ENCODE data around the gene FNIP2.
"Not testable (repeated sequence)": the region's sequence is repeated elsewhere in the genome, so short reads cannot be mapped to it uniquely, and the experiment has no call there.

FNIP2 gene

GRCh38 chr4:158890294-158890693, 121.5 kb downstream of the FNIP2 start:
- TF ChIP-seq, protein P1, sequence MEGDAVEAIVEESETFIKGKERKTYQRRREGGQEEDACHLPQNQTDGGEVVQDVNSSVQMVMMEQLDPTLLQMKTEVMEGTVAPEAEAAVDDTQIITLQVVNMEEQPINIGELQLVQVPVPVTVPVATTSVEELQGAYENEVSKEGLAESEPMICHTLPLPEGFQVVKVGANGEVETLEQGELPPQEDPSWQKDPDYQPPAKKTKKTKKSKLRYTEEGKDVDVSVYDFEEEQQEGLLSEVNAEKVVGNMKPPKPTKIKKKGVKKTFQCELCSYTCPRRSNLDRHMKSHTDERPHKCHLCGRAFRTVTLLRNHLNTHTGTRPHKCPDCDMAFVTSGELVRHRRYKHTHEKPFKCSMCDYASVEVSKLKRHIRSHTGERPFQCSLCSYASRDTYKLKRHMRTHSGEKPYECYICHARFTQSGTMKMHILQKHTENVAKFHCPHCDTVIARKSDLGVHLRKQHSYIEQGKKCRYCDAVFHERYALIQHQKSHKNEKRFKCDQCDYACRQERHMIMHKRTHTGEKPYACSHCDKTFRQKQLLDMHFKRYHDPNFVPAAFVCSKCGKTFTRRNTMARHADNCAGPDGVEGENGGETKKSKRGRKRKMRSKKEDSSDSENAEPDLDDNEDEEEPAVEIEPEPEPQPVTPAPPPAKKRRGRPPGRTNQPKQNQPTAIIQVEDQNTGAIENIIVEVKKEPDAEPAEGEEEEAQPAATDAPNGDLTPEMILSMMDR (IDR thresholded peaks at IDR 0.05; ENCODE audit: low read depth, low read length, missing control alignments) = no peak
- H3K4me3 ChIP-seq (ENCODE audit: low read depth, low read length) = no peak overlapping the region
- no peak for DNase-seq (ENCODE audit: low read depth)

- DNase-seq (ENCODE audit: low read depth) = no peak
- TF ChIP-seq, protein P1 (IDR thresholded peaks at IDR 0.05; ENCODE audit: low read depth, low read length, missing control alignments) = no peak
- no peak overlapping the region for H3K4me3 ChIP-seq (ENCODE audit: low read depth, low read length)
Observed at GRCh38 chr4:158891256-158891655, 122.4 kb downstream of the FNIP2 start.

GRCh38 chr4:158894826-158895225, 126.0 kb downstream of the FNIP2 start:
- DNase-seq (ENCODE audit: low read depth) = no peak
- TF ChIP-seq, protein P1 (IDR thresholded peaks at IDR 0.05; ENCODE audit: low read depth, low read length, missing control alignments) = no peak
- H3K4me3 ChIP-seq (ENCODE audit: low read depth, low read length) = no peak overlapping the region

DNA sequence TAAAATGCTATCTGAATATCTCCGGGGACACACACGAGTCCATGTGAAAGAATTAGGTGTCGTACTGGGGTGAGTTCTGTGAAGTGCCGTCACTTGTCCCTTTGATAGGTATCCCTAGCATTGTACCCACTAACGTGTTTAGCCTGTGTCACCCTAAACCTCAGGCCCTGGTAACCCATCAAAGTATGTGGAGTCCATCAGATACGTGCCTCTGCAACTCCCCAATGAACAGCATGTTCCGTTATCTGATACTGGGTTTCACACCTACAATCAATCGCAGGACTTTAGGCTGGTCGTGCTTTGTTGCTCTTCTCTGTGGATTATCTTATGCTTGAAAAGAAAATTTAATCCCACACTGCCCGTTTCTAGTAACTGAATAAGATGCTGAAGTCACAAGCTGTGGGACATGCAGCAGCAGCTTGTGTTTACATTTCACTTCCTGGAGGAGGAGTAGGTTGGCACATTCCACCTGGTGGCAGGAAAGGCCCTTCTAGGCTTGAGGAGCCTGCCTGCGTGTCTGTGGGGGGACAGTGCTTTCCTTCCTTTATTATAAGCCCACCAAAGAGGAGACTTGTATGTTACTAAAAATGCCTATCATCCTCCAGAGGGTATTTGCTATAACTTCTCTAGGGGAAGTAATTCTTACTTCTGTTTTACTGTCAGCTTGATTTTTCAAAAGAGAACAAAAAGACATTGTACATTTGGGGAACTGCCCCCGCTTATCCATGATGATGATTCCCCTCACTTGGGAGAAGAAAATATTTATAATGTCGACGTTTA, 127.2 kb downstream of the FNIP2 start:
- H3K4me3 ChIP-seq (ENCODE audit: low read depth, low read length) = no peak overlapping the region
- TF ChIP-seq, protein P1 (IDR thresholded peaks at IDR 0.05; ENCODE audit: low read depth, low read length, missing control alignments) = no peak
- DNase-seq (ENCODE audit: low read depth) = no peak

GRCh38 chr4:158896577-158897238, 127.9 kb downstream of the FNIP2 start:
- not testable (repeated sequence) for DNase-seq (ENCODE audit: low read depth); H3K4me3 ChIP-seq (ENCODE audit: low read depth, low read length)

- not testable (repeated sequence) for DNase-seq (ENCODE audit: low read depth); H3K4me3 ChIP-seq (ENCODE audit: low read depth, low read length)
Observed at GRCh38 chr4:158900408-158900807, 131.6 kb downstream of the FNIP2 start.

DNA sequence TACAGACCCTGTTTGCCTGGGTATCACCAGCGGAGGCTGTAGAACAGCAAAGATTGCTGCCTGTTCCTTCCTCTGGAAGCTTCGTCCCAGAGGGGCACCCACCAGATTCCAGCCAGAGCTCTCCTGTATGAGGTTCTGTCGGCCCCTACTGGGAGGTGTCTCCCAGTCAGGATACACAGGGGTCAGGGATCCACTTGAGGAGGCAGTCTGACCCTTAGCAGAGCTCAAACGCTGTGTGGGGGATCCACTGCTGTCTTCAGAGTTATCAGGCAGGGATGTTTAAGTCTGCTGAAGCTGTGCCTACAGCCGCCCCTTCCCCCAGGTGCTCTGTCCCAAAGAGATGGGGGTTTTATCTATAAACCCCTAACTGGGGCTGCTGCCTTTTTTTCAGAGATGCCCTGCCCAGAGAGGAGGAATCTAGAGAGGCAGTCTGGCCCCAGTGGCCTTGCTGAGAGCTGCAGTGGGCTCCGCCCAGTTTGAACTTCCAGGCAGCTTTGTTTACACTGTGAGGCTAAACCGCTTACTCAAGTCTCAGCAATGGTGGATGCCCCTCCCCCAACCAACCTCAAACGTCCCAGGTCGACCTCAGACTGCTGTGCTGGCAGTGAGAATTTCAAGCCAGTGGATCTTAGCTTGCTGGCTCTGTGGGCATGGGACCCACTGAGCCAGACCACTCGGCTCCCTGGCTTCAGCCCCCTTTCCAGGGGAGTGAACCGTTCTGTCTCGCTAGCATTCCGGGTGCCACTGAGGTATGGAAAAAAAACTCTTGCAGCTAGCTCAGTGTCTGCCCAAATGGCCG, 133.7 kb downstream of the FNIP2 start:
- not testable (repeated sequence) for H3K4me3 ChIP-seq (ENCODE audit: low read depth, low read length); DNase-seq (ENCODE audit: low read depth)

- TF ChIP-seq, protein P1 (IDR thresholded peaks at IDR 0.05; ENCODE audit: low read depth, low read length, missing control alignments) = no peak
- no peak for DNase-seq (ENCODE audit: low read depth)
- no peak overlapping the region for H3K4me3 ChIP-seq (ENCODE audit: low read depth, low read length)
Observed at GRCh38 chr4:158903079-158903456, 134.2 kb downstream of the FNIP2 start.

Measured in GM12864 (cell line).